Large intestine (tissue), 3 donors: Measurements from ENCODE around the gene SLC15A4. TPM values are rescaled to one million over a fixed set of nuclear protein-coding genes. Genes with fewer than 3 reads are reported as not detected.
"Not testable (repeated sequence)": the region's sequence is repeated elsewhere in the genome, so short reads cannot be mapped to it uniquely, and the experiment has no call there.

Experiments used
- DNase-seq, 2 donors: peaks; one replicate each; pipeline versions ENCODE4 v3.0.0 to v3.0.0-alpha.2; 2013
- H3K27ac ChIP-seq: one replicate; pipeline ENCODE4 v1.5.1; 2013; ENCODE audit warnings: low read length
- H3K27me3 ChIP-seq: 2 replicates; pipeline ENCODE4 v1.6.1; 2013; ENCODE audit warnings: low read length; ENCODE audit not compliant: control insufficient read depth, insufficient read depth
- H3K36me3 ChIP-seq: 2 replicates; pipeline ENCODE4 v1.6.1; 2013; ENCODE audit warnings: low read length; ENCODE audit not compliant: control insufficient read depth, insufficient read depth
- H3K4me1 ChIP-seq: one replicate; pipeline ENCODE4 v1.6.1; 2013; ENCODE audit warnings: low read length; ENCODE audit not compliant: control insufficient read depth, insufficient read depth
- H3K4me3 ChIP-seq: one replicate; pipeline ENCODE4 v1.5.1; 2013; ENCODE audit warnings: low read length
- H3K9me3 ChIP-seq: one replicate; pipeline ENCODE4 v1.6.1; 2013; ENCODE audit warnings: mild to moderate bottlenecking, low read depth, low read length, moderate library complexity; ENCODE audit not compliant: control insufficient read depth
- WGBS: methylation state at CpG from one replicate; pipeline ENCODE4 v1.1.5; 2013; ENCODE audit warnings: low lambda C conversion rate; ENCODE audit not compliant: insufficient coverage; 5-methylcytosine and 5-hydroxymethylcytosine counted together
- polyA plus RNA-seq: library from polyadenylated mRNA; unstranded; fragments of 120-200 nt; gene quantifications from one replicate; pipeline ENCODE4 v1.2.1, GENCODE V29; 2013

The SLC15A4 gene
- polyA plus RNA-seq, 1 donor: 21.5 TPM

DNA sequence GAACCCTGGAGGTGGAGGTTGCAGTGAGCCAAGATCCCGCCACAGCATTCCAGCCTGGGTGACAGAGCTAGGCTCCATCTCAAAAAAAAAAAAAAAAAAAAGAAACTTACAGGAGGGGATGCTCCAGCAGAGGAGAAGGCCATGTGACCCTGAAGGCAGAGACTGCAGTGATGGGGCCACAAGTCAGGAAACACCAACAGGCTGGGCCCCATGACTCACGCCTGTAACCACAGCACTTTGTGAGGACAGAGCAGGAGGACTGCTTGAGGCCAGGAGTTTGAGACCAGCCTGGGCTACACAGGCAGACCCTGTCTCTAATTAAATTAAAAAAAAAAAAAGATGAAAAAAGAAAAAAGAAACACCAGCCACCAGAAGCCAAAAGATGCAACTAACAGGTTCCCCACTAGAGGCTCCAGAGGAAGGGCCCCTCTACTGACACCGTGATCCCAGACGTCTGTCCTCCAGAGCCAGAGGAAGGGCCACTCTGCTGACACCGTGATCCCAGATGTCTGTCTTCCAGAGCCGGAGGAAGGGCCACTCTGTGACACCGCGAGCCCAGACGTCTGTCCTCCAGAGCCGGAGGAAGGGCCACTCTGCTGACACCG lies 20.4 kb upstream of the SLC15A4 start:
- H3K4me3 ChIP-seq: no peak overlapping the region
- no peaks in the 10 kb centered on the region for H3K9me3 ChIP-seq
- WGBS: no CpG with 5 or more reads among the region's 11 CpGs
- H3K27ac ChIP-seq: no peak overlapping the region
- no peak for DNase-seq
- no peaks in the 10 kb centered on the region for H3K4me1 ChIP-seq
- no peaks in the 10 kb centered on the region for H3K36me3 ChIP-seq
- no peaks in the 10 kb centered on the region for H3K27me3 ChIP-seq

DNA sequence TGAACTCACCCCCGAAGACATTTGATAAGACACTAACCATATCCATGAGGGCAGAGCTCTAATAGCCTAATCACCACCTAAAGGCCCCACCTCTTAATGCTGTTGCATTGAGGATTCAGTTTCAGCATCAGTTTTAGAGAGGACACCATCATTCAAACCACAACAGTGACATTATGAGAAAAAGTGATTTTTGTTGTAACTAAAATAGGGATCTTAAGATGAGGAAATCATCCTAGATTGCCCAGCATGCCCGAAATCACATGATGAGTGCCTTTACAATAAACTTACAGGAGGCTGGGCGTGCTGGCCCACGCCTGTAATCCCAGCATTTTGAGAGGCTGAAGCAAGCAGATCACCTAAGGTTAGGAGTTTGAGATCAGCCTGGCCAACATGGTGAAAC lies 19.8 kb upstream of the SLC15A4 start:
- no peak for DNase-seq
- H3K4me1 ChIP-seq: no peaks in the 10 kb centered on the region
- WGBS: no CpG with 5 or more reads among the region's 4 CpGs
- H3K36me3 ChIP-seq: no peaks in the 10 kb centered on the region
- no peaks in the 10 kb centered on the region for H3K27me3 ChIP-seq
- H3K4me3 ChIP-seq: no peak overlapping the region
- H3K27ac ChIP-seq: no peak overlapping the region
- no peaks in the 10 kb centered on the region for H3K9me3 ChIP-seq

DNA sequence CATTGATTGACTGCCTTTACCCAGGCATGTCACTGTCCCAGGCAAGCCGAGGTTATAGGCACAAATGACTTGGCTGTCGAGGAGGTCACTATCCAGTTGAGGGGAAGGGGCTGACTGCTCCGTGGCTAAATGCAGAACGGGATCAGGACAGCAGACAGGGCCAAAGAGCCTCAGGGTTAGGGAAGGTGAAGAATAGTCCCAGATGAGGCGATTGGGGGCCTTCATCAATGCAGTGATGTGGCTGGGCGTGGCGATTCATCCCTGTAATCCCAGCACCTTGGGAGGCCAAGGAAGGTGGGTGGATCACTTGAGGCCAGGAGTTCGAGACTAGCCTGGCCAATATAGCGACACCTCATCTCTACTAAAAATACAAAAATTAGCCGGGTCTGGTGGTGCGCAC lies 18.8 kb upstream of the SLC15A4 start:
- no peaks in the 10 kb centered on the region for H3K36me3 ChIP-seq
- WGBS: 100% methylated on average over 3 of the region's 11 CpGs
- H3K4me3 ChIP-seq: no peak overlapping the region
- no peaks in the 10 kb centered on the region for H3K27me3 ChIP-seq
- H3K27ac ChIP-seq: no peak overlapping the region
- H3K9me3 ChIP-seq: no peaks in the 10 kb centered on the region
- DNase-seq: no peak
- H3K4me1 ChIP-seq: no peaks in the 10 kb centered on the region

DNA sequence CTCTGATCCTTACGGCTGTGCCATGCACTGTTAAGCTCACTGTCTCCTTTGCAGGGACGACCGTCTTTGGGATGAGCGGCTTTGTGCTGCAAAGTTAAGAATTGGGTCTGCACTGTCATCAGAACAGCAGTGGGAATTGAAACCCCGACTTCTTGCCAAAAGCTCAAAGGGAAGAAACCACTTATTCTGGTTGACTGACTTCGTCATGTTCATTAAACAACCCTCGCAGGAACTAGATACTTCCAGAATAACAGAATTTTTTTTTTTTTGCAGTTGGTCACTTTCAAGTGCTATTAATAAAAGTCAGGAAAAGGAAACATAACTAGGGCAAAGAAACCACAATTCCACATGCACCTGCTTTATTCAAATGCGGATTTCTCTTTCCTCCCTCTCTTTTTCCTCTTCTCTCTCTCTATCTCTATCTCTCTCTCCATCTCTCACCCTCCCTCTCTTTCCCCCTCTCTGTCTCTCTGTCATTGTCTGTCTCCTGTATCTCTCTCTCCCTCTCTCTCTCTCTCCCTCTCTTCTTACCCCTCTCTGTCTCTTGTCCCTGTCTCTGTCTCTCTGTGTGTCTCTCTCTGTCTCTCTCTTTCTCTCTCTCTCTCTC lies 17.2 kb upstream of the SLC15A4 start:
- WGBS: 76% methylated on average over 5 of the region's 8 CpGs
- Histone ChIP-seq H3K9me3 (no peaks in the 10 kb centered on the region), H3K4me1 (no peaks in the 10 kb centered on the region), H3K4me3 (no peak overlapping the region), H3K36me3 (no peaks in the 10 kb centered on the region), H3K27ac (no peak overlapping the region), H3K27me3 (no peaks in the 10 kb centered on the region)
- no peak for DNase-seq

DNA sequence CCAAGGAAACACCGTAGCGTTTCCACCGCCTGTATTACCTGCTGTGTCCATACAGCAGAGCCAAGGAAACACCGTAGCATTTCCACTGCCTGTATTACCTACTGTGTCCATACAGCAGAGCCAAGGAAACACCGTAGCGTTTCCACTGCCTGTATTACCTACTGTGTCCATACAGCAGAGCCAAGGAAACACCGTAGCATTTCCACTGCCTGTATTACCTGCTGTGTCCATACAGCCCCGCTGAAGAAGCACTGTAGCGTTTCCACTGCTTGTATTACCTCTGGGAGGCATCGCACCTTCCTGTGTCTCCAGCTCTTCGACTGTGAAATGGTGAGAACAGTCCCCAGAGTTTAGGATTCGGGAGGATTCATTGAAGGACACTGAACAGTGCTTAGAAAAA lies 16.1 kb upstream of the SLC15A4 start:
- not testable (repeated sequence) for H3K4me3 ChIP-seq, H3K4me1 ChIP-seq, H3K27me3 ChIP-seq, H3K36me3 ChIP-seq, H3K27ac ChIP-seq, H3K9me3 ChIP-seq, DNase-seq
- WGBS: 100% methylated on average over 1 of the region's 12 CpGs

DNA sequence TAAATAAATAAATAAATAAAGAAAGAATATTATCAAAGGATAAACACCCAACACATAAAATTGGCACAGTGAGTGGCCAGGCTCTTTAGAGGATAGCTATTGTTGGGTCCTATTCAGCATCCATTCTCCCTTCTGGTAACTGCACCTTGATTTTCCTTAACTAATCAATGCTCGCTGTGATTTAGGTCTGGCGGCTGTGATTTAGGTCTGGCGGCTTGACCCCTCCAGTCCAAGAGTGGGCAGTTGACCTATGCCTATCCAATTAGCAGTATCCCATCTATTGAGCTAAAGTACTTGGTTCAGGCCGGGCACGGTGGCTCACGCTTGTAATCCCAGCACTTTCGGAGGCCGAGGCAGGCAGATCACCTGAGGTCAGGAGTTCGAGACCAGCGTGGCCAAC lies 9.7 kb upstream of the SLC15A4 start:
- H3K4me1 ChIP-seq: no peaks in the 10 kb centered on the region
- no peaks in the 10 kb centered on the region for H3K36me3 ChIP-seq
- WGBS: no CpG with 5 or more reads among the region's 10 CpGs
- no peak for DNase-seq
- H3K27me3 ChIP-seq: no peaks in the 10 kb centered on the region
- H3K4me3 ChIP-seq: no peak overlapping the region
- no peaks in the 10 kb centered on the region for H3K9me3 ChIP-seq
- no peak overlapping the region for H3K27ac ChIP-seq

DNA sequence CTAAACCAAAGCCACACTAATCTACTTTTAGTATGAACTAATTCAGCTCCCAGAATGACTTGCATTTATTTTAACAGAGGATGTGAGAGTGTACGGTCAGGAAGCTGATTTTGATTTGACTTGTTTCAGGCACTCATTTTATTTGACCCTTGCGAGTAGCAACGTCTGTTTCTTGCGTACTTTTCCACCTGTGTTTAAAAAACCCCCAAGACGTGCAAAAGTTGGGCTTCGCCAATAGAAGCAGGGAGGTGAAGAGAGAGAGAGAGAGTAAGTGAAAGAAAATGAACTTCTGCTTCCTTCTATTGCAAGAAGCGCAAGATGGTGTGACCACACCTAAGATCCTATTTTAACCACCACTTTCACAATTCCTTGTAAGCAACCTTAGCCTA lies 6.7 kb upstream of the SLC15A4 start:
- Histone ChIP-seq H3K36me3 (no peaks in the 10 kb centered on the region), H3K9me3 (no peaks in the 10 kb centered on the region), H3K4me3 (no peak overlapping the region), H3K4me1 (no peaks in the 10 kb centered on the region), H3K27me3 (no peaks in the 10 kb centered on the region), H3K27ac (no peak overlapping the region)
- WGBS: 100% methylated on average over 1 of the region's 7 CpGs
- no peak for DNase-seq

DNA sequence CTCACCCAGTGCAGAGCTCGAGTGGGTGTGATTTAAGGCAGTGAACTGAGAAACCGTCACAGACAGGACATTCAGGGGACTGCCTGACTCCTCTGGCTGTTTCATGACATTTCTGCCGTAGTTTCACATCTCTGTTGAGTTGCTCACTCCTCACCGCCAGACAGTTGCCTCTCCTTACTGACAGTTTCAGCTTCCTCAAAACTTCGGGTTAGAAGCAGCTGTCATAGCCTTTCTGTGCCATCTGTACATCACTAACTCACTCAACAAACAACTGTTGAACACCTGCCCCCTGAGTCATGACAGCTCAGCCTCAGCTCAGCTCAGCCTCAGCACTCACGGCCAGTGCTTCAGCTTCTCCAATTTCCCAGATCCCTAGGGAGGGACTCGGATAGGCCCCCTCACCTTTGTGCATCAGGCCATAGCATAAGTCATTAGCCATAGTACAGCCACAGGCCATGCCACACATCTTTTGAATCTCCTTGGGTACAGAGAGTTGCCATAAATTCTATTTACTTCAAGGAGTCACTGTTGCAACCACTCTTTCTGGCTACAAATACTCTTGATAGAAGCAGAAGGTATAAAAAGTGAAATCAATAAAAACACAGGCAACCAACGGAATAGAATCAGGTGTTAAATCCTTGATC lies 6.2 kb upstream of the SLC15A4 start:
- H3K27me3 ChIP-seq: no peaks in the 10 kb centered on the region
- H3K9me3 ChIP-seq: no peaks in the 10 kb centered on the region
- H3K4me1 ChIP-seq: no peaks in the 10 kb centered on the region
- no peak for DNase-seq
- H3K4me3 ChIP-seq: no peak overlapping the region
- no CpG with 5 or more reads among the region's 8 CpGs for WGBS
- no peaks in the 10 kb centered on the region for H3K36me3 ChIP-seq
- no peak overlapping the region for H3K27ac ChIP-seq

DNA sequence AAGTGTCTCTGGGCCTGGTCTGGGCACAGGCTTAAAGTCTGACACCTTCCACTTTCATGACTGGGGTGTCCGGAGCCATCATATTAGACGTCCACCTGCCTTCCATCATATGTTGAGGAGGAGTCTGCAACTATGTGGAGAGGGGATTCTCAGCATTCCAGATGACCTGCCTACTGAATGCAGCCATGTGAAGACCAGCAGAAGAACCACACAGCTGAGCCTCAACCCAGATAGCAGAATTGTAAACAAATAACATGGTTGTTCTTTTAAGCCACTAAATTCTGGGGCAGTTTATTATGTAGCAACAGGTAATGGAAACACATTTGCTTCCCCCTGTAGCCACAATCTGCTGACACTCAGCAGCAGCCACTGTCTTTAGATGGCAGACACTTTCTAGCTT lies 4.0 kb upstream of the SLC15A4 start:
- Histone ChIP-seq H3K4me3 (no peak overlapping the region), H3K4me1 (peaks cover 6% of the 10 kb centered on the region), H3K27ac (no peak overlapping the region), H3K27me3 (no peaks in the 10 kb centered on the region), H3K36me3 (no peaks in the 10 kb centered on the region), H3K9me3 (no peaks in the 10 kb centered on the region)
- WGBS: no CpG with 5 or more reads among the region's 2 CpGs
- no peak for DNase-seq

DNA sequence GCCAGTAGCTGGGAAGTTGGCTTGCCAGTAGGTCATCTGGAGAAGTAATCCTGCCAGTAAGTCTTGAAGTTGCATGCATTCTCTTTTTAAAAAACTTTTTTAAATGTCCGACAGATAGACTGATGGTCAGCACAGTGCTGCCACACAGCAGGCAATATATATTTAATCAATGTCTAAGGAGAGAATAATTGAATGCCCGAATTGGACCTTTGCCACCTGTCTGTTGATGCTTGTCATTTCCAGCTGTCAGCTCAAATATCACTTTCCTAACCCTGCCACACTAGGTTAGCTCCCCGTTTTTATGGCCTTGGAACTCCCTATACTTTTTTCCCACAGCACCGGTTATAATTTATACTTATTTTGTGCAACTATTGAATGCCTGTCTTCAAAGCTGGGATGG lies 2.1 kb upstream of the SLC15A4 start:
- WGBS: no CpG with 5 or more reads among the region's 4 CpGs
- H3K36me3 ChIP-seq: peaks cover 3% of the 10 kb centered on the region
- no peaks in the 10 kb centered on the region for H3K27me3 ChIP-seq
- peaks cover 9% of the 10 kb centered on the region for H3K4me1 ChIP-seq
- no peak overlapping the region for H3K27ac ChIP-seq
- no peak for DNase-seq
- H3K9me3 ChIP-seq: no peaks in the 10 kb centered on the region
- H3K4me3 ChIP-seq: no peak overlapping the region
